ENCODE results near the gene KCNT2. TPM values are rescaled to one million over a fixed set of nuclear protein-coding genes. Genes with fewer than 3 reads are reported as not detected.

KCNT2 gene
- total and polyA plus RNA-seq, 2 donors (not counting 3 experiments of a cell fraction or from before 2014, with no cell fraction given), result 0.46 to 1.6 TPM

DNA sequence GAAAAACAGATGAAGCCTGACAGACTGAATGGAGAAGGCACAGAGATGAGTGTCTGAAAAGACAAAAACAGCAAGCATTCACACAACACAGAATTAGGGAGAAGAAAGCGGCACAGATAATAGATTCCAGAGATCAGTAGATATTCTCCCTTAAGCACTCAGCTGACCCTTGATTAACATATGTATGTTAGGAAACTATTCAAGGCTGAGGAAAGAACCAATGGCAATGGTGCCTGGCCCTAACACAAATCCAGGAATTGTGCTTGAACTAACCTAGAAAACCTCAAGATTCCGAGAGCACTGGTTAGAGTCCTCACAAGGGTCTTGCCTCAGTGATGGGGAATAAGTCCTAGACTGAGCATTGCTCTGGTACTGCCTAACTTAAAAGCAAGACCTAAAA, 30.9 kb downstream of the KCNT2 start:
- no peak for FAIRE-seq
- intact Hi-C loops (cut with micrococcal nuclease), result no loop called here
- no peaks in the 10 kb centered on the region for H4K20me1 ChIP-seq (replicated peaks; ENCODE audit: control insufficient read depth, extremely low read depth, insufficient read depth, low read length)
- DNase-seq (ENCODE audit: low read depth, low spot score), result no peak
- no peak overlapping the region for H2AFZ ChIP-seq (ENCODE audit: low read depth, low read length)
- TF ChIP-seq, protein P1, sequence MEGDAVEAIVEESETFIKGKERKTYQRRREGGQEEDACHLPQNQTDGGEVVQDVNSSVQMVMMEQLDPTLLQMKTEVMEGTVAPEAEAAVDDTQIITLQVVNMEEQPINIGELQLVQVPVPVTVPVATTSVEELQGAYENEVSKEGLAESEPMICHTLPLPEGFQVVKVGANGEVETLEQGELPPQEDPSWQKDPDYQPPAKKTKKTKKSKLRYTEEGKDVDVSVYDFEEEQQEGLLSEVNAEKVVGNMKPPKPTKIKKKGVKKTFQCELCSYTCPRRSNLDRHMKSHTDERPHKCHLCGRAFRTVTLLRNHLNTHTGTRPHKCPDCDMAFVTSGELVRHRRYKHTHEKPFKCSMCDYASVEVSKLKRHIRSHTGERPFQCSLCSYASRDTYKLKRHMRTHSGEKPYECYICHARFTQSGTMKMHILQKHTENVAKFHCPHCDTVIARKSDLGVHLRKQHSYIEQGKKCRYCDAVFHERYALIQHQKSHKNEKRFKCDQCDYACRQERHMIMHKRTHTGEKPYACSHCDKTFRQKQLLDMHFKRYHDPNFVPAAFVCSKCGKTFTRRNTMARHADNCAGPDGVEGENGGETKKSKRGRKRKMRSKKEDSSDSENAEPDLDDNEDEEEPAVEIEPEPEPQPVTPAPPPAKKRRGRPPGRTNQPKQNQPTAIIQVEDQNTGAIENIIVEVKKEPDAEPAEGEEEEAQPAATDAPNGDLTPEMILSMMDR (IDR thresholded peaks at IDR 0.05; ENCODE audit: extremely low read depth in 1 of 2, insufficient read depth in 1 of 2, low read depth in 1 of 2, low read length in 2 of 2), result no peak
- TF ChIP-seq EZH2 (IDR thresholded peaks at IDR 0.05; ENCODE audit: borderline replicate concordance, low read depth, low read length, severe bottlenecking), result no peak
- TF ChIP-seq GATA2 (IDR thresholded peaks at IDR 0.05; ENCODE audit: insufficient read depth, insufficient read length, low read depth, low read length), result no peak
- no peak for TF ChIP-seq MYC (IDR thresholded peaks at IDR 0.05; ENCODE audit: low read depth, low read length)
- TF ChIP-seq POLR2AphosphoS5 (IDR thresholded peaks at IDR 0.05; ENCODE audit: insufficient read depth, low read depth, low read length), result no peak
- TF ChIP-seq, protein P2, sequence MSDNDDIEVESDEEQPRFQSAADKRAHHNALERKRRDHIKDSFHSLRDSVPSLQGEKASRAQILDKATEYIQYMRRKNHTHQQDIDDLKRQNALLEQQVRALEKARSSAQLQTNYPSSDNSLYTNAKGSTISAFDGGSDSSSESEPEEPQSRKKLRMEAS (IDR thresholded peaks at IDR 0.05; ENCODE audit: insufficient read depth, insufficient read length), result no peak
- TF ChIP-seq JUN (IDR thresholded peaks at IDR 0.05; ENCODE audit: borderline replicate concordance, insufficient read depth, insufficient read length, low read depth), result no peak
- TF ChIP-seq POLR2A (IDR thresholded peaks at IDR 0.05; ENCODE audit: low read depth, low read length), result no peak
- no peak for TF ChIP-seq FOS (IDR thresholded peaks at IDR 0.05; ENCODE audit: borderline replicate concordance, insufficient read depth, low read length)
- no peak overlapping the region for H3K4me2 ChIP-seq (ENCODE audit: insufficient read depth, low read length)
- no peak overlapping the region for H3K27ac ChIP-seq (ENCODE audit: insufficient read depth, low read depth, low read length)
- H3K4me1 ChIP-seq (ENCODE audit: control insufficient read depth, extremely low read depth, insufficient read depth, low read length), result no peaks in the 10 kb centered on the region
- H3K4me3 ChIP-seq (replicated peaks in 1 of 3; ENCODE audit: insufficient read depth in 1 of 3, low read depth in 1 of 3, low read length in 3 of 3), result no peak overlapping the region
- H3K9me1 ChIP-seq (replicated peaks; ENCODE audit: control insufficient read depth, extremely low read depth, insufficient read depth, low read length), result no peaks in the 10 kb centered on the region
- no peaks in the 10 kb centered on the region for H3K79me2 ChIP-seq (ENCODE audit: control insufficient read depth, insufficient read depth, low read length)
- BruUV-seq (replicated peaks), result no TSS peak
- ChIA-PET POLR2A (no interaction called here), CTCF (no interaction called here)
- H3K36me3 ChIP-seq (ENCODE audit: control insufficient read depth in 2 of 2, extremely low read depth in 1 of 2, insufficient read depth in 2 of 2, low read length in 2 of 2), result no peaks in the 10 kb centered on the region
- H3K27me3 ChIP-seq (ENCODE audit: control insufficient read depth in 2 of 2, insufficient read depth in 2 of 2, low read length in 2 of 2), result no peaks in the 10 kb centered on the region
- no peaks in the 10 kb centered on the region for H3K9me3 ChIP-seq (replicated peaks; ENCODE audit: control insufficient read depth, insufficient read depth, low read length)
- dilution Hi-C loops (cut with MboI; ENCODE audit: extremely low pct_ligation_motif_present, low sequenced_read_pairs), result no loop called here
- no peak overlapping the region for H3K9ac ChIP-seq (replicated peaks; ENCODE audit: extremely low read depth, insufficient read depth, low read length)
